GM19395 (cell line): ENCODE data around the gene CHD9.
"Not testable (repeated sequence)": the region's sequence is repeated elsewhere in the genome, so short reads cannot be mapped to it uniquely, and the experiment has no call there.

ENCODE experiments used
- ATAC-seq: cut with Tn5 transposase; IDR thresholded peaks from one replicate; pipeline ENCODE4 v1.9.1; 2021; ENCODE audit warnings: mild to moderate bottlenecking, moderate library complexity; ENCODE audit not compliant: unreplicated experiment

CHD9 gene

DNA sequence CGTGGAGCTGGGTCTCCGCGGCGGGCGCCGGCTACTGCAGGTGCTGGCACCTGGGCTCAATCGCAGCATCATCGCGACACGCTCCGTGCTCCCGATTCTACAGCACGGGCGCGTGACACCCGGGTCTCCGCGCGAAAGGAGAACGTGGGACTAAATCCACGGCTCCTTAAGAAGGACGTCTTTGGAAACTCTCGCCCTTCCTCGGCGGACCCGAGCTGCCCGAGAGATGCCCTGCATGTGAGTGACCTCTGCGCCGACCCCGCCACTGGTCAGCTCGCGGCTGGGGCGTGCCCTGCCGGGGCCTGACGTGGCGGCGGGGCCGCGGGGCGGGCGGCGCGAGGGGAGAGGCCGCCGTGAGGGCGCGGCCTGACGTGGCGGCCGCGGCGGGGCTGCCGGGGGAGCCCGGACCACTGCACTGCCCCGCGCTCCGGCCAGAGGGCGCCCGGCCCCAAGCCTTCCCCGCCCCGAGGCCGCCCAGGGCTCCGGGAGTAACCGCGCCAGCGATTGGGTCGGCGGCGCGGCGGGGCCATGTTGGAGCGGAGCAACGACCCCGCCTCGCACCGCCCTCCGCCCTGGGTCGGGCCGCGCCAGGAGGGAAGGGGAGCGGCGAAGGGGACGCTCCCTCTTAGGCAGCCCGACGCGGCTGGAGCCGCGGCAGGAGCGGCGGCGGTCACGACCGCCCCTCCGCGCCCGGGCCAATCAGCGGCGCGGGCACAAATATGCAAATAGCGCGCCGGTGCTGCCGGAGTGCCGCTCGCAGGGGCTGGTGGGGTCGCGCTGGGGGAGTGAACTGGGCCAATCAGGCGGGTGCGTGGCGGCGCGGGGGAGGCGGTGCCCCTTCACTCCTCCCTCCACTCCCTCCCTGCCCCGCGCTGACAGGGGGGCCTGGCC lies 75.6 kb downstream of the CHD9 start:
- ATAC-seq = peak; percentile 86

DNA sequence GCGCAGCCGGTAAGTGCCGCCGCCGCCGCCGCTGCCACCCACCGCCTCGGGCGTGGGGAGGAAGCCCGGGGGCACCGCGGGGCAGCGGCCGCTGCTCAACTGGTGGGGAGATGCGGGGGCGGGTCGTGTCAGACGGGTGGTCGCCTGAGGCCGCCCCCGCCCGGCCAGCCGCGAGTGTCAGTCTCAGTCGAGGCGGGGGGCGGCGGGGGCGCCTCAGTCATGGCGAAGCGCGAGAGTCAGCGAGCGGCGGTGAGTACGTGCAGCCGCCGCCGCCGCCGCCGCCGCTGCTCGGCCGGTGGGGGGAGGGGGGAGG lies 76.2 kb downstream of the CHD9 start:
- peak; percentile 3 for ATAC-seq

GRCh38 chr16:53131363-53132071 lies 76.7 kb downstream of the CHD9 start:
- ATAC-seq = peak; percentile 24

GRCh38 chr16:53132406-53132805 lies 77.6 kb downstream of the CHD9 start:
- ATAC-seq = no peak

- no peak for ATAC-seq
Measured at GRCh38 chr16:53135329-53135728, 80.5 kb downstream of the CHD9 start.

- ATAC-seq = no peak
Measured at GRCh38 chr16:53142823-53143568, 88.2 kb downstream of the CHD9 start.

- ATAC-seq = no peak
Measured at GRCh38 chr16:53147500-53148065, 92.8 kb downstream of the CHD9 start.

GRCh38 chr16:53150769-53151168 lies 96.0 kb downstream of the CHD9 start:
- ATAC-seq = no peak

GRCh38 chr16:53152329-53152728 lies 97.5 kb downstream of the CHD9 start:
- peak; percentile 50 for ATAC-seq

GRCh38 chr16:53153130-53153529 lies 98.3 kb downstream of the CHD9 start:
- no peak for ATAC-seq

DNA sequence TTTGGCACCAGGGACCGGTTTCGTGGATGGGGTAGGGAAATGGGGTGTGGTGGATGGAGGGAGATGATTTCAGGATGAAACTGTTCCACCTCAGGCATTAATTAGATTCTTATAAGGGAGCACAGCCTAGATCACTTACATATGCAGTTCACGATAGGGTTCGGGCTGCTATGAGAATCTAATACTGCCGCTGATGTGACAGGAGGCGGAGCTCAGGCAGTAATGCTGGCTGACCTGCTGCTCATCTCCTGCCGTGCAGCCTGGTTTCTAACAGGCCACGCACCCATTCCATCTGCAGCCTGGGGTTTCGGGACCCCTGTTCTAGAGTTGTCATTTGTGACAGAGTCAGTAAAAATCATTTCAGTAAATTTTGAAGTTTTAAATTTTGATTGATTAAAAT lies 99.7 kb downstream of the CHD9 start:
- no peak for ATAC-seq

DNA sequence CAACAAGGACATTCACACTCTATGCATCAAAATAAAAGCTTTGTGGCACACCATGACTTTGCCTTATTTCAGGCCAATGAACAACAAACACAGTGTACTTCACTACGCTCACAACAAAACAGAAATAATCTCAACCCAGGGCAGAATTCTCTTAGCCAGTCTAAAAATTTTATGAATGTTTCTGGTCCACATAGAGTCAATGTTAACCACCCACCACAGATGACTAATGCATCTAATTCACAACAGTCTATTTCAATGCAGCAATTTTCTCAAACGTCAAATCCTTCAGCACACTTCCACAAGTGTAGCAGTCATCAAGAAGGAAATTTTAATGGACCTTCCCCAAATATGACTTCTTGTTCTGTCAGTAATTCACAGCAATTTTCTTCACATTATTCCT lies 101.7 kb downstream of the CHD9 start:
- no peak for ATAC-seq

DNA sequence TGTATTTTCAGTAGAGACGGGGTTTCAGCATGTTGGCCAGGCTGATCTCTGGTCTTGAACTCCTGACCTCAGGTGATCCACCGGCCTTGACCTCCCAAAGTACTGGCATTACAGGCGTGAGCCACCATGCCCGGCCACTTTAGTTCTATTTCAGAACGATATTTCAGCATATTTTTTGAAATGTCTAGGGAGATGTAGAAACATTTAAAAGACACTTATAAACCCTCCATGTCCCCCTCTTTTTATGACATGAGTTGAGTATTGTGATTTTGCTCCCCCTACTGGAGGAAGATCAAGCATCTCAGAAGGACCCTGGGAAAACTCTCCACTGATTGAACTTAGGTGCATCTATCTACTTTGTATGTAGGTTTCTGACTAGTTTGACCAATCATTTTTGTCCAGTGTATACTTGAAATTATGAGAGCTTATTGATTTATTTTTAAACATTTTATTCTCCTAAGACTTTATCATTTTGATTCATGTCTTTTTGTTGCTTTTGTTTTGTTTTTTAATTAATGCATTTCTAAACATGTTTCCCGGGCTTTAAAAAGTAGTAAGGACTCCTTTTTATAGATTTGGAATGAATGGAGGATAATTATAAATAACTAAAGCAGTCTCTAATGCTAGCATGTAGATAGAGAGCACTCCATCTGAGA lies 105.1 kb downstream of the CHD9 start:
- ATAC-seq = peak; percentile 70

DNA sequence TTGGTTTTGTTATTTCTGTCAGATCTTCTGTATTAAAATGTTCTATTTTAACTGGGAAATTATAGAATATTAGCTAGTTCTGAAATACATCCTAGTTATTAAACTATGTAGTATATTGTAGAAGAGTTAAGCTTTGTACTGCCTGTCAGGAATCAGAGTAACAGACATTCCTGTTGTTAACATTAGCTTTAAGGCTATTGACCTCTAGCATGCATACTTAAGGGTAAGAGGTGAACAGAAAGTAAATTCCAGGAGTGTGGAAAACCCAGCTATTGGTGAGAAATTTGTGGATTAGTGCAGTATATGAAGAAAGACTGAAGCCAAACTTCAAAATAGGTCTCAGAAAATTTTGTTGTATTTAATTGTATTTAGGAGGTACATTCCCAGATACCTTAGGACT lies 111.3 kb downstream of the CHD9 start:
- no peak for ATAC-seq

DNA sequence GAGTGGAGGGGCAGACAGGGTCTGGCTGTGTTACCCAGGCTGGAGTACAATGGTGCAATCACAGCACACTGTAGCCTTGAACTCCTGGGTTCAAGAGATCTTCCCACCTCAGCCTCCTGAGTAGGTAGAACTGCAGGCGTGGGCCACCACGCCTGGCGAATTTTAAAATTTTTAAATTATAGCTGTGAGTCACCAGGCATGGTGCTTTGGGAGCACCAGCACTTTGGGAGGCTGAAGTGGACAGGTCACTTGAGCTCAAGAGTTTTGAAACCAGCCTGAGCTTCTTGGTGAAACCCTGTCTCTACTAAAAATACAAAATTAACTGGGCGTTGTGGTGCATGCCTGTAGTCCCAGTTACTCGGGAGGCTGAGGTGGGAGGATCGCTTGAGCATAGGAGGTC lies 114.0 kb downstream of the CHD9 start:
- no peak for ATAC-seq

DNA sequence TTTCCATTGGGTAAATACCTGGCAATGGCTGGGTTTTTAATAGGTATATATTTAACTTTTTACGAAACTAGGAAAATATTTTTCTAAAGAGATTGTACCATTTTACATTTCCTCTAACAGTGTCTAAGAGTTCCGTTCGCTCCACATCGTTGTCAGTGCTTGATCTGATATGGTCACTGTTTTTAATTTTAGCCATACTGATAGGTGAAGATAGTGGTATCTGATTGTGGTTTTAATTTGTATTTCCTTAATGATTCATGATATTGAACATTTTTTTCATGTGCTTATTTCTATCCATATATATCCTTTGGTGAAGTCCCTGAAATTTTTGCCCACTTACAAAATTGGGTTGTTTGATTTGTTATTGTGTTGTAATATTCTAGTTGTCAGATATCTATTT lies 117.7 kb downstream of the CHD9 start:
- ATAC-seq = no peak

- ATAC-seq = no peak
Measured at GRCh38 chr16:53175118-53175517, 120.3 kb downstream of the CHD9 start.

- ATAC-seq = no peak
Measured at GRCh38 chr16:53176434-53176833, 121.6 kb downstream of the CHD9 start.

- ATAC-seq = no peak
Measured at GRCh38 chr16:53183442-53183841, 128.7 kb downstream of the CHD9 start.

DNA sequence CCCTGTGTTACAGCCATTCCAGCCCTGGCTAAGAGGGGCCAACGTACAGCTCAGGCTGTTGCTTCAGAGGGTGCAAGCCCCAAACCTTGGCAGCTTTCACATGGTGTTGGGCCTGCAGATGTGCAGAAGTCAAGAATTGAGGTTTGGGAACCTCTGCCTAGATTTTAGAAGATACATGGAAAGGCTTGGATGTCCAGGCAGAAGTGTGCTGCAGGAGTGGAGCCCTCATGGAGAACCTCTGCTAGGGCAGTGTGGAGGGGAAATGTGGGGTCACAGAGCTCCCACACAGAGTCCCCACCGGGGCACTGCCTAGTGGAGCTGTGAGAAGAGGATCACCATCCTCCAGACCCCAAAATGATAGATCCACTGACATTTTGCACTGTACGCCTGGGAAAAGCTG lies 130.9 kb downstream of the CHD9 start:
- ATAC-seq = not testable (repeated sequence)

- ATAC-seq = no peak
Measured at GRCh38 chr16:53187775-53188174, 133.0 kb downstream of the CHD9 start.
